ENCODE results near the gene HYDIN.

Gene HYDIN

DNA sequence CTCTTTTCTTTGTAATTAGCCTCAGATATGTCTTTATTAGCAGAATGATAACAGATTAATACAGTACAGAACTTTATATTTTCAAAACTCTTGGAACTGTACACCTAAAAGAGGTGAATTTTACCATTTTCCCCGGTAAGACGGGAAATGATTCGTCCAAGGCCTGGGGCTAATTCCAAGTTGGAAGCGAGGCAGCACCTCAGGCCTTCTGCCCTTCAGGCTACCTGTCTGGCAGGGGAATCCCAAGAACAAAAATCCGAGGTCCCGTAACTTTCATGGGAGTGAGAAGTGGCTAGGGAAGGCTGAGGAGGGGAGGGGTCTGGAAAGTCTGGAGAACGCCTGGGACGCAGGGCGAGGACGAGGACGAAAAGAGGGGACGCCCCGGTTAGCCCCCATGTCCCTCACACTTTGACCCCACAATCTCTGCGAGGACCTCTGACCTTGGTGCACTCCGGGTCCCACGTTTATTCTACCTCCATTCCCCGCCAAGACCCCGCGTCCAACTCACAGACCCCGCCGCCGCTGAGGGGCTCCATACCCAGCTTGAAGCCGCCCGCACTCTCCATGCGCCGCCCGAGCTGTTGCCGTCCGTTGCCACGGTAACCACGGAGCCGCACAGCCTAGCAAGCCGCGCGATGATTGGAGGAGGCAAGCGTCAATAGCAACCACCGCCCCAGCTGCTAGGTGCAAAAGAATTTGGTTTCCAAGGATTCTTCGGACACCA lies at the start of gene HYDIN:
Gene HYDIN (minus strand): TSS at position 601 of the 724 bp plus-strand sequence. CDS start 43,827 bp downstream, outside the sequence.
- peak; percentile 78 for DNase-seq

DNA sequence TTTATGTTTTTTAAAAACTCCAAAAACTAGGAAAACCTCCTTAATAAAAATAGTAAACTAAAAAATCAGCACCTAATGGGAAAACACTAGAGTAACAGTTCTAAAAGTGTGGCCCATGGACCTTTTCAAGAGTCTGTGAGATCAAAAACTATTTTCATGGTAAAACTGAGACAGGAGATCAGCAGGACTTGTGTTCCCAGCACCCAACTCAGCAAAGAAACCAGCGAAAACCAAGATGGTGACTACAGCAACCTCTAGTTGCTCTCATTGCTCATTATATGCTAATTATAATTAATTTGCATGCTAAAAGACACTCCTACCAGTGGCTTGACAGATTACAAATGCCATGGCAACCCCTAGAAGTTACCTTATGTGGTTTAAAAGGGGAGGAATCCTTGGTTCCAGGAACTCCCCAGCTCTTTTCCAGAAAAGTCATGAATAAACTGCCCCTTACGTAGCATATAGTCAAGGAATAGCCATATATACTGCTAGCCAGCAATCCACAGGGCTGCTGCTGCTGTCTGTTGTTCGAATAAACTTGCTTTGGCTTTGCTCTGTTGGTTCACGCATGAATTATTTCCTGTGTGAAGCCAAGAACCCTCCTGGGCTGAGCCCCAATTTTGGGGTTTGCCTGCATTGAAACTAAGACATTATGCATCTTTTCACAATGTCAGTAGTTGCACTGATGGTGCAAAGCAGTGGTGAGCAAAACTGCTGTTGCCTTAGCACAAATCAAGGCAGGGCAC lies 46.2 kb upstream of the HYDIN start:
- DNase-seq = no peak

DNA sequence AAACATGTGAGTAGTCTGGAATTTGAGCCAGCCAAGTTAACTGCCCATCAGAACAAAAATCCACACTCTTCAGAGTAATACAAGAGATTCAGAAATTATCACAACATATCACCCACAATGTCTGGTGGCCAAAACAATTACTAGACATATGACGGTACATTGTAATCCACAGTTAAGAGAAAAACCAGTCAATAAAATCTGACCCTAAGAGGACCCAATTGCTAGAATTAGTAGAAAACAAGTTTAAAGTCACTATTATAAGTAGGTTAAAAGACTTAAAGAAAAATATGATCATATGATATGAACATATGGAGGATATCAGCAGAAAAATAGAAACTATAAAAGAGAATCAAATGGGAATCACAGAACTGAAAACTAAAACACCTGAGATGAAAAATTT lies 42.9 kb upstream of the HYDIN start:
- no peak for DNase-seq

DNA sequence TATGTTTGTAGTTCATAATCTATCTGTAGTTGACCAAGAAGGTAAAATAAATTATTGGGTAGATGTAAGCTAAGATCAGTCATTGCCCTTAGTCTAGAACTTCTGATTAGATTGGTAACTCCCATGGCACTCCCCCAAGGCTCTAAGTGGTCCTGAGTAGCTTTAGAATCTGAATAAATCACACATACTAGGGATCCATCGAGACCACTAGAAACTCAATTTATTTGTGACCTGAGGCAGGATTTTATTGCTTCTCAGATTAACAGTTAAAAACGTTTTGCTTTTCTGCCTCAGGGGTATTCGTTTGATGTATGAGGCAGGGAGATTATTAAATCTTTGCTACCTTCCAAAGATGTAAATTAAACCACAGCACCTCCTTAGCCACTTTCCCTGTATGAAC lies 33.8 kb upstream of the HYDIN start:
- no peak for DNase-seq

DNA sequence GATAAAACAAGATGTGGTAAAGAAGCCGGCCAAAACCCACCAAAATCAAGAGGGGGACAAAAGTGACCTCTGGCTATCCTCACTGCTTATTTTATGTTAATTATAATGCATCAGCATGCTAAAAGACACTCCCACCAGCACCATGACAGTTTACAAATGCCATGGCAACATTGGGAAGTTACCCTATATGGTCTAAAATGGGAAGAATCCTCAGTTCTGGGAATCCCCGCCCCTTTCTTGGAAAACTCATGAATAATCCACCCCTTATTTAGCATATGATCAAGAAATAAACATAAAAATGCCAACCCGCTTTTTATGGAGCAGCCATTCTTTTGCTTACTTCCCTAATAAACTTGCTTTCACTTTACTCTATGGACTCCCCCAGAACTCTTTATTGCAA lies 33.1 kb upstream of the HYDIN start:
- DNase-seq = no peak

DNA sequence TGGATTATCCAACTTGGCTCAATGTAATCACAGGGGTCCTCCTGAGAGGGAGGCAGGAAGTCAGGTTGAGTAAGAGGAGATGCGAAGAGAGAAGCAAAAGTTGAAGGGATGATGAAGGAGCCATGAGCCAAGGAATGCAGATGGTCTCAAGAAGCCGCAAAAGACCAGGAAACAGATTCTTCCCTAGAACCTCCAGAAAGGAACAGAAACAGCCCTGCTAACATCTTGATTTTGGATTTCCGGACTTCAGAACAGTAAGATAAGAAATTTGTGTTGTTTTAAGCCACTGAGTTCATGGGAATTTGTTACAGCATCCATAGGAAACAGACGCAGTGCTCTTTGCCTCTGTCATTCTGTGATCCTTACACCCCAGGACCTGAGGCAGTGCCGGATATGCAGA lies 31.9 kb upstream of the HYDIN start:
- no peak for DNase-seq

DNA sequence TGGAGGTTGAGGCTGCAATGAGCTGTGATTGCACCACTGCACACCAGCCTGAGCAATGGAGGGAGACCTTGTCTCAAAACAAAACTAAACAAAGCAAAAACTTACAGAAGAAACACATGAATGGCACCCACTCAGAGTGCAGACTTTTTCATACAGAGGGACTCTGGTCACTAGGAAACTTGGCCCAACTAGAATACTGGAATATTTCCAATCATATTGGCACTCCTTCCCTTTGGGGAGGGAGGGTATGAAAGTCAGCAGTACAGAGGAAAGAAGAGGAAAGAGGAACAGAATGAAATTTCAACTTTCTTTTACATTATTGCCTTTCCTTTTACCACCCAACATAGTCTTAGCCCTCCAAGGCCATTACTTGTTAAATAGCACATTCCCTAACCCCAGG lies 30.5 kb upstream of the HYDIN start:
- no peak for DNase-seq

DNA sequence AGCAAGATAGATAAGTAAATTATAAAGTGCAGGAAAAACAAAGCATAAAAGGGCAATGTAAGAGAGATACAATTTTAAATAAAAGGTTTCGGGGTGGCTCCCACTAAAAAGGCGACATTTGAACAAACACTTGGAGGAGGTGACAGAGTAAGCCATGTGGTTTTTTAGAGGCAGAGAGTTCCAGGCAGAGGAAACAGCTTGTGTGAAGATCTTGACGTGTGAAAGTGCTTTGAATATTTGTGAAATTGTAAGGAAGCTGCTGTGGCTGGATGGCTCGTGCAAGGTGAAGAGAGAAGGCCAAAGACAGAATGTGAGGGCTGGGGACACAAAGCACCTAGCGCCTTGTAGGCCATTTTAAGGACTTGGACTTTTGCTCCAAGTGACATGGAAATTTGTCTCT lies 28.6 kb upstream of the HYDIN start:
- no peak for DNase-seq

DNA sequence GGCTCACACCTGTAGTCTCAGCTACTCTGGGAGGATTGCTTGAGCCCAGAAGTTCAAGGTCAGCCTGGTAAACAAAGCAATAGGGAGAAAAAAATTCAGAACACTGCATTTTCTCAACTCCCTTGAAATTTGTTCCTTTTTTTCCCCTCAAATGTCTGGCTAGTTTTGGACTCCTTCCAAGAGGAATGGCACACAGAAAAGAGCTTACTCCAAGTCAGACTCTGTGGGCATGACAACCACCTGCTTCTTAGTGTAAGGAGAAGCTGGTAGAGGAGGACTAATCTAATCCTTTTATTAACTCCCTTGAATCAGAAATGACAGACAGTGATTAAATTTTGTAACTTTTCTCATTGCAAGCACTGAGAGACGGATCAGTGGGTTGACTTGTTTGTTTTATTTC lies 27.9 kb upstream of the HYDIN start:
- no peak for DNase-seq

DNA sequence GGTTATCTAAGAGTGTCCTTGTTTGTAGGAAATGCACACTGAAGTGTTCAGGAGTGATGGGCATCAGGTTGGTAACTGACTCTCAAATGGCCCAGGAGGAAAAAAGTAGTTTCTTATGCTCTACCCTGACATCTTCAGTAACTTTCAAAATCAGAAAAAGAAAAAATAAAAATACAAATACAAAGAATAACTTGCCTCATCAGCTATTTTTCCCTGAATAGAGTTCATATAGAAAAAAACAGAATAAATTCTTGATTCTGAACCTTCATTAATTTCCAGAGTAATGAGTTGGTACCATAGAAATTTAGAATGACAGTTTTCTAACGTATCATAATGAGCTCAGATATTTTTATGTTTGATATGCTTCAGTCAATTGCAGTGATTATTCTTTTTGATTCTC lies 27.2 kb upstream of the HYDIN start:
- DNase-seq = no peak

DNA sequence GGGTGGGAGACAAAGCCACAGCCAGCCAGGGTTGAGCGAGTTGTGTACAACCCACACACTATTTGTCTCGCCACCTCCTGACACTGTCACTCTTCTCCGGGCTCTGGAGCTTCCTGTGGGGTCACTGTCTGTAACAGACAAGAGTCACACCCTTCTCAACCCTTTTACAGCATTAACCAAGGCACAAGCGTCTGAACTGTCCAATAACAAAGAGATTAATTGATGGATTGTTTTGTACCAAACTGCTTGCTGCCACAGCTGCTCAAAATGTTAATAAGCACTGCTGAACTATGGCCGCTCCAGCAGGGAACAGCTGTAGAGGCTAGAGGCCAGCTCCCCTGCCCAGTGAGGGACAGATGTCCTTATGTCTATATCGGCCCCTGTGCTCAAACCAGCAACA lies 25.2 kb upstream of the HYDIN start:
- DNase-seq = no peak

DNA sequence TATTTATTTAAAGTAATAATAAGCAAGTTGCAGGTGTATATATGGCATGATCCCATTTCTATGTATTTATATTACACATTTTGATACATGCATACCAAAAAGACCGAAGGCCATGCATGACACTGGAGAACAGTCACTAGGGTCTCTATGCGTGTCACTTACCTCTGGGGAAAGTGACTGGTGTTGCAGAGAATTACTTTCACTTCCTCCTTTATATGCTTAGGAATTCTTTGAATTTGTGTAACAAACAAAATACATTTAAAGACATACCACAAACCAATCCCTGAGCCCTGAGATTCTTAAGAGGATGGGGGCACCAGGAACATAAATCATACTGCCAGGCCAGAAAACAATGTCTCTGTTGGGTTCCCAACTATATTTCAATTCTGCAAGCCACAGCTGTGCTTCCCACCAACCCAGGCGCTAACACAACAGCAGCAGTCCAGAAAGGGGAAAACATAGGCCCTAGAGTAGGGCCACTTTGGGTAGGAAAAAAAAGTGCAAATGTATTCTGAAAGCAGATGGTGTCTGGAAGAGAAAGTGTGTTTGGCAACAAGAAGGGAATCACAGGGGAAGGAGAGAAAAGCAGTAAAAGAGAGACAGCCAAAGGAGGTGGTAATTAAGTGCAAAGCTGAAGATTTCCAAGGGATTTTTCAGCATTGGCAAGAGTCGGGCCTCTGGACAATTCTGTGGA lies 24.5 kb upstream of the HYDIN start:
- no peak for DNase-seq

DNA sequence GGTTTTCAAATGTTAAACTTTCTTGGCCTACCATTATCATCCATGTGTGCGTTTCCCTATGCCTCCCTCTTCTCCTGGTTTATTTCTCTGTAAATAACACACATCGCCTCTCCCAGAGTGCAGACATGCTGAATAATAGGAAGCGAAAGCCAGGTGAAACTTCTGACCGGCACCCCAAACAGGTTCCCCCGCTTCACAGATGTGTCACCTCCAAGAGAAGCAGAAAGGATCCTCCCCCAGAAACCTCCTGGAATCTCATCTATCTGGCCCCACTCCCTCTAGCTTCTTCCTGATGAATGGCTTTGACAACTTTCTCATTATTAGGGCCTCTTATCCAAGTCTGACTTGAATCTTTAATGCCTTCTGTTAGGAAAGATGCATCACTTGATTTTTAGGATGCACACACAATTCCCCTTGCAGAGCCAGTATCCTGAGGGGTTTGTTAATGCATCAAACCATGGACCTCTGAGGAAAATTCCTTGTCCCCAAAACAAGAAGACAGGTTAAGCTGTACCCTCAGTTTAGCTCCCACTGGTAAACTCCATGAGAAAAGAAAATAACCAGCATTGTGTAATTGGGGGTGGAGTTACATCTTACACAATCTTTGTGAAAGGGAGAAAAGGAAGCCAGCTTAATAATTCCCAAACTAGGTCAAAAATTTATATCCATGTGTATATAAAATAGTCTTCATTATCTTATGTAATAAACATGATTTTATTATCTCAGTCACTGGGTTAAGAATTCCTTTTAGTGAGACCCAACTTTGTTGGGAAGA lies 20.1 kb upstream of the HYDIN start:
- DNase-seq = no peak

DNA sequence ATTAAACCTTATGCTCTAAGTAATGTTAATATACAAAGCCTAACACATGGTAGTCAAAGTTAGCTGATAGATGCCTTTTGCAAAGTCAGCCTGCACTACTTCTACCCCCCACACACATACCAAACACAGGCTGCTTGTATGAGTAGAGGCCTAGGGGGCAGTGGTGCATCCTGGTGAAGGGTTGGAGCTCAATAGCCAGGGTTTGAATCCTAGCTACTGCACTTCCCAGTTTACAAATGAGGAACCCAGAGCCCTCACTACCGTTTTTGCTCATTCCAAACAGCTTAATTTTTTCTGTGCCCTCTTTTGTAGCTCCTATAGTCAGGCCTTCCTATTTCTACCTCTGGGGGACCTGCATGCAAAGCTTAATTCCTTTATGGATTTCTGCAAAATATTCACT lies 18.9 kb upstream of the HYDIN start:
- no peak for DNase-seq

DNA sequence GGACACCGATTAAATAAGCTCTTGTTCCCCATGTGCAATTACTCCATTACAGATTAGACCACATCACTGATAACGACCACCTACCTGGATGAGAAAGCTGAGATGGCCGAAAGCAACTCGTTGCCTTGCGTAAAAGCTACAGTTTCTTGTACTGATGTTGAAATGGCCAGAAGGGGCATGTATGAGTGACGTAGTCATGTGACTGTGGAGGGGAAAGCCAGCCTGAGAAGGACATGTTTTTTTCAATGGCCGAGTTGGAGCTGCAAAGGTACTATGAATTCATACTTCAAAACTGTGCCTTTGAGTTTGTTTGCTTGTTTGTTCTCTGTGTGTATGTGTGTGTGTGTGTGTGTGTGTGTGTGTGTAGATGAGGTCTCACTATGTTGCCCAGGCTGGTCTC lies 17.0 kb upstream of the HYDIN start:
- DNase-seq = no peak

DNA sequence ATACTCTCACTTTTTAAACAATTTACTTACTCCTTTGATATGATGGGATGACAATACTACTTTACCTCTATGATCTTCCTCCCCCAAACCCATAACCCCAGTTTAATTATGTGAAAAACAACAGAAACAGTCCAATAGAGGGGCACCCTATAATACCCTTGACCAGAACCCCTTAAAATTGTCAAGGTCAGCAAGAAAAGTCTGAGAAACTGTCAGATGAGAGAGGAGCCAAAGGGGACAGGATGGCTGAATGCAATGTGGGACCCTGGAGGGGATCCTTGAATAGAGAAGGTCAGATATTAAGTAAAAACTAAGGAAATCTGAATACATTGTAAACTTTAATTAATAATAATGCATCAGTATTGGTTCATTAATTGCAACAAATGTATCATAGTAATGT lies 15.8 kb upstream of the HYDIN start:
- no peak for DNase-seq

DNA sequence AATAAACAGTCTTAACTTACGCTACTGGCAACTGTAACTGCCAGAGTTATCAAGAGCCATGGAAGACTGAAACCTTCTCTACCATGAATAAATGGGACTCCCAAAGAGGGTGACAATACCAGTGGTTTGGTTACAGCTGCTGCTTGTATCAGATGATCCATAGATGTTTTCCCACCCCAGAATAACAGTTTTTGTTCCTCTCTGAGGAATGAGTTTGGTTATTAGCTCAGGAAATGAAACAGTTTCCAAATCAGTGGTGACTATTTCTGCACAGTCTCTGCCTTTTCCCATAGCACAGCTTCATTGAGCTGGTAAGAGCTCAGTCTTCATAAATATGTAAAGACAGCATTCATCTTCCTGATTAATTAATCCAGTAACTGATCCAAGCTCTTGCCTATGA lies 14.0 kb upstream of the HYDIN start:
- no peak for DNase-seq

DNA sequence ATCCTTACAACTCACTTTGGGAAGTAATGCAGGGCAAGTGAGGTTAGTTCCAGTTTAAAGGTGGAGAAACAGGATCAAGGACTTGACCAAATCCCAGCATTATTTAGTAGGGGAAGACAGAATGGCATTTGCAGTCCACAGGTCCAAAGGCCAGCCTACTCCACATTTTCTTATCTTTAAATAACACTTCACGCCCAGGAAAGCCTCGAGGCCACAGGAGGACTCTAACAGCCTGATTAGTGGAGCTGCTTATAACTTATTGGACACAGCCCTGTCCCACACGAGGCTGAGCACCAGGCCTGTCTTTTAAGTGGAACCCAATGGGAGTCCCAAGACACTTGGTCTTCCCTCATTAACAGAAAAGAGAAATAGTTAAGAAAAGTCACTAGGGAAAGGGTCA lies 12.1 kb upstream of the HYDIN start:
- no peak for DNase-seq

DNA sequence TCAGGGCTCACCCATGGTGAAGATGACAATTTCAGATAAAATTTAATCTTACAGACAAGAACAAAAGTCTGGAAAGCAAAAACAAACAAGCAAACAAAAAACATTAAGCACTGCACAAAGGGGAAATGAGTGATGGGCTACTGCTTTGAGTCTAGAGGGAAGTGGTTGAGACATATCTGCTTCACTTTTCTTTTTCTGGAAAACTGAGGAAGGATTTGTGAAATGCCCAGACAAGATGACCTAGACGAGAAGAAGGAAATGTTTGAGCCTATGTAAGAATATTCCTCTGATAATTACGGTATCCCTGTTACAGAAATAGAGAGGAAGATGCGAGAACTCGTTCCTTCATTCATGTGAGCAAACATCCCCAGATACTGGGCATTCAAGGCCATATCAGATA lies 11.5 kb upstream of the HYDIN start:
- DNase-seq = no peak

DNA sequence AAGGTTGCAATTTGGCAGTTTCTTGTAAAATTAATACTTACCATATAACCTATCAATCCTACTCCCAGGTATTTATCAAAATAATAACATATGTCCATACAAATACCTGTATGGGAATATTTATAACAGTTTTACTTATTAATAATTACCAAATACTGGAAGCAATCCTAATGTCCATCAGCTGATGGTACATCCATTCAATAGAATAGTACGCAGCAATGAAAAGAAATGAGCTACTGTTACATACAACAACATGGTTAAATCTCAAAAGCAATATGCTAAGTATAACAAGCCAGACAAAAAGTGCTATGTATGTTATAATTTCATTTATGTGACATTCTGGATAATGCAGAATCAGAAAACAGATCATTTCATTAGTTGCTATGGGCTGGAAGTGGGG lies 1.2 kb downstream of the HYDIN start:
- no peak for DNase-seq

DNA sequence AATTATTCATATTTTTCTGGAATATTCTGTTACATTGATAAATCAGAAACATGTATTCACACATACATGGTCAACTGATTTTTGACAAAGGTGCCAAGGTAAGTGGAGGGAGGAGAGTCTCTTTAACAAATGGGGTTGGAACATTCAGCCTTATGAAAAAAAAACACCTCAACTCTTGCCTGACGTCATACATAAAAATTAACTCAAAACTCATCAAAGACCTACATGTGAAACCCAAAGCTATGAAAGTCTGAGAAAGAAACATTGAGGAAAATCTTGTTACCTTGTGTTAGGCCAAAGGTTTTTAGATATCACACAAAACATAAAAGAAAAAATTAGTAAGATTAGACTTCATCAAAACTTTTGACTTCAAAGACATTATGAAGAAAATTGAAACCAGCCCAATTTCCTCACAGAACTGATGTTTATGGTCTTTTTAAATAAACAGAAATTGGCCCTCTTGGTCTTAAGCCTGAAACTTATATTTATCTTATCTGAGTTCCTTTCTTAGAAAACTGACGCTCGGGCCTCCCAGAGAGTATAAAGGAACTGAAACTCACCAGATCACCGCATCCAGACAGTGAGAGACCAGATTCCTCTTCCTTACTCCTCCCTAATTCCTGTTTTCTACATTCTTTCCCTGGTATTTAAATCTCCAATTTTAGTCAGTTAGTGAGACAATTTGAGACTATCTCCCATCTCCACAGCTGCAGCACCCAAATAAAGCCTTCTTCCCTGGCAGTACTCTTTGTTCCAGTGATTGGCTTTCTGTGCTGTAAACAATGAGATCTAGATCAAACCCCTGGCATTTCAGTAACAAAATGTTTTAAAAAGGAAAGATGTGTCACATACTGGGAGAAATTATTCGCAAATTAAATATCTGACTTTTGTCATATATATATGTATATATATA lies 4.0 kb downstream of the HYDIN start:
- no peak for DNase-seq

DNA sequence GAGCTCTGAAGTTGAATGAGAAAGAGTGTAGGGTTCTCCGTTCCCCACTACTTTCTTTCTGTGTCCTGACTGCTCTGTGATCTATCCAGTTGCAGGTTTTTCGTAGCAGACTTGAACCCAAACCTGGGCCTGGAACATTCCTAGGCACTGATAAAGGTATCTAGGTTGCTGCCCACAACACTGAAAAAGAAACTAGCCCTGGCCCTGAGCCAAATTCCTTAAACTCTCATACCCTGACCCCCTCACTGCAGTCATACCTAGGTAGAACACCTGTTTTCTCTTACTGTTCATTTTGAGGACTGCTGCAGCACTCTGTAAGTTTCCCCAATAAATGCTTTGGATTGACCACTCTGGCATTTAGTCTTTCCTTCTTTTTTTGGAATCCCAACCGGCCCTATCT lies 5.4 kb downstream of the HYDIN start:
- no peak for DNase-seq

All from NCI-H1092 (cell line).